HCT116 (cell line): ENCODE data around the gene GNMT.

Source experiments
- CTCF ChIP-seq, 3 experiments: fragments of 200-600 bp in 1 of 3; sonication (generic) in 1 of 3; IDR thresholded peaks in 2 of 3; conservative IDR thresholded peaks in 1 of 3; 2 replicates each; pipeline ENCODE4 v1.5.1; 2012 to 2017; ENCODE audit warnings: low read depth in 2 of 3, low read length in 2 of 3, antibody characterized with exemption in 1 of 3, borderline replicate concordance in 1 of 3, control low read depth in 1 of 3, mild to moderate bottlenecking in 1 of 3, mixed read lengths in 1 of 3, mixed run types in 1 of 3, moderate library complexity in 1 of 3; ENCODE audit not compliant: insufficient read depth in 1 of 3
- EZH2 ChIP-seq: fragments of 200-600 bp; sonication (generic); IDR thresholded peaks from 2 replicates; pipeline ENCODE4 v1.6.1; 2017; ENCODE audit warnings: antibody characterized with exemption, mixed run types
- YY1 ChIP-seq: IDR thresholded peaks from 2 replicates; pipeline ENCODE4 v1.6.1; 2011; ENCODE audit warnings: low read length, low read depth, moderate library complexity, mild to moderate bottlenecking; ENCODE audit not compliant: insufficient replicate concordance; ENCODE audit errors: extremely low read depth
- ZBTB33 ChIP-seq: IDR thresholded peaks from 2 replicates; pipeline ENCODE4 v1.6.1; 2011; ENCODE audit warnings: mild to moderate bottlenecking, low read length, moderate library complexity; ENCODE audit not compliant: insufficient replicate concordance; ENCODE audit errors: extremely low read depth
- TF ChIP-seq, protein P1 (sequence below): IDR thresholded peaks from 2 replicates; pipeline ENCODE4 v1.6.1; 2012

GRCh38 chr6:42939810-42940167 lies 20.8 kb upstream of the GNMT start:
- TF ChIP-seq CTCF (IDR thresholded peaks at IDR 0.05 in 2 of 3, conservative IDR thresholded peaks at IDR 0.05 in 1 of 3; ENCODE audit: borderline replicate concordance in 1 of 3, insufficient read depth in 1 of 3, low read depth in 2 of 3, low read length in 2 of 3), result no peak
- TF ChIP-seq YY1, result no peak
- TF ChIP-seq EZH2, result no peak
- TF ChIP-seq ZBTB33, result no peak
- TF ChIP-seq, protein P1, sequence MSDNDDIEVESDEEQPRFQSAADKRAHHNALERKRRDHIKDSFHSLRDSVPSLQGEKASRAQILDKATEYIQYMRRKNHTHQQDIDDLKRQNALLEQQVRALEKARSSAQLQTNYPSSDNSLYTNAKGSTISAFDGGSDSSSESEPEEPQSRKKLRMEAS, result no peak
